Activated CD4-positive, alpha-beta T cell treated with anti-CD3 and anti-CD28 coated beads, Interleukin-2, Interleukin-6, amounts not matched to agents 100 ng/mL and 50 ng/mL, durations not matched to agents 16 hours and 8 hours (primary cell): ENCODE results near the gene FAM120B.

Experiments used
- DNase-seq: peaks from one replicate; pipeline ENCODE4 v3.0.0-alpha.2; 2020

Gene FAM120B

GRCh38 chr6:170288091-170288631 lies 18.4 kb upstream of the FAM120B start:
- DNase-seq = no peak

- no peak for DNase-seq
These were observed 17.7 kb upstream of the FAM120B start for GRCh38 chr6:170288852-170289179.

GRCh38 chr6:170289180-170289931 lies 17.2 kb upstream of the FAM120B start:
- DNase-seq = no peak

- DNase-seq = no peak
These were observed 16.6 kb upstream of the FAM120B start for GRCh38 chr6:170289951-170290295.

- DNase-seq = no peak
These were observed 16.0 kb upstream of the FAM120B start, which contains the start of gene DLL1 for GRCh38 chr6:170290296-170291128. TSS of gene DLL1 (minus strand) at chr6:170291078. CDS start at chr6:170290139, 939 bp downstream.

- DNase-seq = no peak
These were observed 15.1 kb upstream of the FAM120B start for GRCh38 chr6:170291271-170292110.

- no peak for DNase-seq
These were observed 14.5 kb upstream of the FAM120B start for GRCh38 chr6:170292111-170292406.

- no peak for DNase-seq
These were observed 14.0 kb upstream of the FAM120B start for GRCh38 chr6:170292407-170293158.

GRCh38 chr6:170293341-170294231 lies 13.0 kb upstream of the FAM120B start:
- DNase-seq = no peak

- no peak for DNase-seq
These were observed 12.2 kb upstream of the FAM120B start for GRCh38 chr6:170294298-170294730.

GRCh38 chr6:170294813-170295509 lies 11.6 kb upstream of the FAM120B start:
- no peak for DNase-seq

- DNase-seq = no peak
These were observed 10.8 kb upstream of the FAM120B start for GRCh38 chr6:170295510-170296422.

- no peak for DNase-seq
These were observed 10.2 kb upstream of the FAM120B start for GRCh38 chr6:170296423-170296745.

- no peak for DNase-seq
These were observed 9.6 kb upstream of the FAM120B start for GRCh38 chr6:170296746-170297575.

- no peak for DNase-seq
These were observed 8.8 kb upstream of the FAM120B start for GRCh38 chr6:170297576-170298330.

GRCh38 chr6:170298688-170299087 lies 7.9 kb upstream of the FAM120B start:
- DNase-seq = no peak

GRCh38 chr6:170301184-170301583 lies 5.4 kb upstream of the FAM120B start:
- no peak for DNase-seq

GRCh38 chr6:170305805-170306323 lies 694 bp upstream of the FAM120B start:
- DNase-seq = no peak
